Ammon's horn (tissue), 1 donor: ENCODE results near the gene PTPRS.
"Not testable (repeated sequence)": the region's sequence is repeated elsewhere in the genome, so short reads cannot be mapped to it uniquely, and the experiment has no call there.

Source experiments
- DNase-seq: peaks from one replicate; pipeline ENCODE4 v3.0.0-alpha.2; 2016; ENCODE audit warnings: low spot score

PTPRS gene

DNA sequence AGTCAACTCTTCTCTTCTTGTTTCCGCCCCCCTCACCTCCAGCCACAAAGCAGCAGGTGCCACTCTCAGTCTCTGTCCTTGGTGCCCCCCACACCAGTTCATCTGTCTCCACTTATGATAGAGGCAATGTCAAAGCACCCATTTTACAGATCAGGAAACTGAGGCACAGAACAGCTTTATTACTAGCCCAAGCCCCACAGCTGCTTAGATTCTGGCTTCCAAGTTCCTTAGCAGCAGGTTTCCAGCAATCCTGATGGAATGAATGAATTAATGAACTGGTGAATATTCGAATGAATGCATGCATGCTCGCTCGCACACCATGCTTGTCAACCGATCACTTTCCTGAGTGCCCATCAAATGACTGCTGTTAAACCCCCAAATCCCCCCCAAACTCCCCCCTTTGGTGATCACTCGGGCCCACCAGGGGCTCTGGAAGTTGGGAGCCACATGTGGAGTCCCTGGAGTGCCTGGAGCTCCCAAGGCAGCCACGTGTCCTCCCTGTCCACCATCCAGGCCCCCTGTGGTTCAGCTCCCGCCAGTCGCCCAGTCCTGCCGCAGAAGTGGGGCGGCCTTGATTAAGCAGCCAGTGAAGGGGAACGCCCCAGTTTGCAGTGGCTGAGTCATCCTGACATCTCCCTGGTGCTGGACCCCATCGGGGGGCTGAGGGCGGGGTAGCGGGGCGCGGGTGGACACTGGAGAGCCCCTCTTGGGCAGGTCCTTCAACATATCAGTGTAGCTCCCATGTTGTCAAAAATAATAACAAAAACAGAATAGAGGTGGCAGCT is 6.8 kb downstream of the PTPRS start:
- no peak for DNase-seq

GRCh38 chr19:5332501-5332900 is 8.1 kb downstream of the PTPRS start:
- DNase-seq: no peak

DNA sequence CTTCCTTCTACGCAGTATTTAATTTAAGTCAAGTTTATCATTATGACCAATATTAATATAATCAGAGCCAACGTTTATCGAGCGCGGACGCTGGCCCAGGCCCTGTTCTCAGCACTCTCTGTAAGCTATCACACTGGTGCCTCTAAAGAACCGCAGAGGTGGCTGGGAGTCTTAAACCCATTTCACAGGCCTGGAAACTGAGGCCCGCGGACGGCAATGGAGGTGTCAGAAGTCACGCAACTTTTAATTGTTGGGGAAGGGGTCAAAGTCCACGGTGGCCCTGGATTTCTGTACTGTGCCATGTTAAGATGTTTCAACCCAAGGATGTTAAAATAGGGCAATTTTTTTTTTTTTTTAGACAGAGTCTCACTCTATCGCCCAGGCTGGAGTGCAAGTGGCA is 8.8 kb downstream of the PTPRS start:
- no peak for DNase-seq

- DNase-seq: no peak
Observed at GRCh38 chr19:5330307-5330720, 10.3 kb downstream of the PTPRS start.

- DNase-seq: no peak
Observed at GRCh38 chr19:5329141-5329540, 11.5 kb downstream of the PTPRS start.

DNA sequence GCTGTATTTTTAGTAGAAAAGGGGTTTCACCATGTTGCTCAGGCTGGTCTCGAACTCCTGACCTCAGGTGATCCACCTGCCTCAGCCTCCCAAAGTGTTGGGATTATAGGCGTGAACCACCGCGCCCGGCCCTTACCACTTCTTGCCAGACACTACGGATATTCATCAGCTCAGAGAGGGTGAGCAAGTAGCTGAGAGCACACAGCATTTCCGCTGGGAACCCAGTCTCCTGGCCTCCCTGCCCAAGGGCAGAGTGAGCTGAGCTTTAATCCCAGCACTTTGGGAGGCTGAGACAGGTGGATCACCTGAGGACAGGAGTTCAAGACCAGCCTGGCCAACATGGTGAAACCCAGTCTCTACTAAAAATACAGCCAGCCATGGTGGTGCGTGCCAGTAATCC is 12.2 kb downstream of the PTPRS start:
- not testable (repeated sequence) for DNase-seq

DNA sequence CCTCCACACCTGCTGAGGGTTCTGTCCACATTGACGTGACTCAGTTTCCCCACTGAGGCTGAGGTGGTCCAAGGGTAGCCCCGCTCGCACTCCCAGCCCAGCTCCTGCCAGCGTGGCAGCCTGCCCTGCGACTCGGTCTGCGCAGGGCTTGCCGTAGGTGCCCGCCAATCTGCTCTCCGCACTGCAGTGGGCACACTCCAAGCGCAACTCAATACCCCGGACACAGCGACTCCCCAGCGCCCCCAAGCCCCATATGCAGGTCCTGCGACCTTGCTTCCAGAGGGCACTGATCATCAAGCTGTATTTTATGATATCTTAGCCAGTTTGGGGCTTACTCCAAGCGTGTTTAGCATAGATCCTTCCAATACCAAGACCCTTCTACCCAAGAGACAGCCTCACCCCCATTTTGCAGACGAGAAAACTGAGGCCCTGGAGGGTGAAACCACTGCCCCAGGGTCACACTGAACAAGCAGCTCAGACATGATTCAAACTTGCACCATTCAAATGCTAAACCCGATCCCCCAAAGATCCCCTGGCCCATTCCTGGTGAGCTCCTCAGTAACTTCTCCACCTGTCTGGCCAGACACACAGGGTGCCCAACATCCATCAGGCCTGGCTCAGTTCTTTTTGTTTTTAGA is 13.5 kb downstream of the PTPRS start:
- no peak for DNase-seq

GRCh38 chr19:5326545-5326944 is 14.1 kb downstream of the PTPRS start:
- DNase-seq: no peak

DNA sequence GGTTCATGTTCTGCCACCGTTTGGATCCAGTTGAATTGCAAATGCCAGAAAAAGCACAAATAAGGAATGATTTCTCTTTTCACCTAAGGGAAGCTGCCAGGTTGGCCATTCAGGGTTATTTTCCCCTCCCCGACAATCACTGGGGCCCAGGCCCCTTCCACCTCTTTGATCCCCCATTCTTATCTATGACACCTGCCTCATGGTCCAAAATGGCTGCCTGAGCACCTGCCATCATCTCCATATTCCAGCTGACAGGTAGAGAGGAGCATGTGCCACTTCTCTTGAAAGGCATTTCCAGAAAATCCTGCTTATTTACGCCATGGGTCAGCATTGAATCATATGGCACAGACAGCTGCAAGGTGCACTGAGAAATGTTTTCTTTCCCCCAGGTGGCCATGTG is 15.7 kb downstream of the PTPRS start:
- DNase-seq: no peak

DNA sequence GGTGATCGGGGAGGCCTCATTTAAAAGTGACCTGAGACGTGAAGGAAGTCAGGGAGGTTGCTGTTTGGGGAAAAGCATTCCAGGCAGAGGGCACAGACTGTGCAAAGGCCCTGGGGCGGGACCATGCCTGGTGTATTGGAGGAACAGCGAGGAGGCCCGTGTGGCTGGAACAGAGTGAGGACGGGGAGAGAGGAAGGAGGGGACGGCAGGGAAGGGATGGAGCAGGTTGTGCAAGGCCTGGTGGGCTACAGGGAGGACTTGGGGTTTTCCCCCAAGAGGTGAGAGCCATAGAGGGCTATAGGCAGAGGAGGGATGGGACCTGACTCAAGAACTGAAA is 17.2 kb downstream of the PTPRS start:
- no peak for DNase-seq

- no peak for DNase-seq
Observed at GRCh38 chr19:5321851-5322681, 18.5 kb downstream of the PTPRS start.

DNA sequence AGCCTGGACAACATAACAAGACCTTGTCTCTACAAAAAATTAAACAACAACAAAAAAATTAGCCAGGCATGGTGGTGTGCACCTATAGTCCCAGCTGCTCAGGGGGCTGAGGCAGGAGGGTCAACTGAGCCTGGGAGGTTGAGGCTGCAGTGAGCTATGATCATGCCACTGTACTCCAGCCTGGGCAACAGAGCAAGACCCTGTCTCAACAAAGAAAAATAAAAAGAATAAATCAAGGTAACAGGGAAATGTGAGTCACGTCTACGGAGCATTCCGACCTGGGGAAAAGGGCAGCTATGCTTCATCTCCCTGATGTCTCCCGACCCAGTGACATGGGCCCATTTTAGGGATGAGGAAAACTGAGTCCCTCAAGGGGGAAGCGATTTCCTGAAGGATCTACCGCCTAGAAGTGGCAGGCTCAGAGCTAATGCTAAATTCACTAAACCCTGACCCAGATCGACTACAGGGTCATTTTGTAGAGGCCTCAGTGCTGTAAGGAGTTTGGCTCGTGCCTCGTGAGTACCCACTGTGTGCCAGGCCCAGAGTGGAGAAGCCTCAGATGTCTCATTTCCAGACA is 19.5 kb downstream of the PTPRS start:
- no peak for DNase-seq

GRCh38 chr19:5319516-5319915 is 21.1 kb downstream of the PTPRS start:
- no peak for DNase-seq

- DNase-seq: no peak
Observed at GRCh38 chr19:5318306-5318705, 22.3 kb downstream of the PTPRS start.

DNA sequence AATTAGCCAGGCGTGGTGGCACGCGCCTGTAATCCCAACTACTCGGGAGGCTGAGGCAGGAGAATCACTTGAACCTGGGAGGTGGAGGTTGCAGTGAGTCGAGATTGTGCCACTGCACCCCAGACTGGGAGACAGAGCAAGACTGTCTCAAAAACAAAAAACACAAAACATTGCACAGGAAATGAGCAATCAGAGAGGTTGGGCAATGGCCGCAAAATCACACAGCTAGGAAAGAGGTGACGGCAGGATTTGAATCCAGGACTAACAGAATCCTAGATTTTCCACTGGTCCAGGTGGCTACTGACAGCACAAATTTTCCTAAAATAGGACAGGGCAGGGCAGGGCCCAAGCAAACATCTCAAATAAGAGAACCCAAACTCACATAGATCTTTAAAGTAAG is 23.3 kb downstream of the PTPRS start:
- no peak for DNase-seq

DNA sequence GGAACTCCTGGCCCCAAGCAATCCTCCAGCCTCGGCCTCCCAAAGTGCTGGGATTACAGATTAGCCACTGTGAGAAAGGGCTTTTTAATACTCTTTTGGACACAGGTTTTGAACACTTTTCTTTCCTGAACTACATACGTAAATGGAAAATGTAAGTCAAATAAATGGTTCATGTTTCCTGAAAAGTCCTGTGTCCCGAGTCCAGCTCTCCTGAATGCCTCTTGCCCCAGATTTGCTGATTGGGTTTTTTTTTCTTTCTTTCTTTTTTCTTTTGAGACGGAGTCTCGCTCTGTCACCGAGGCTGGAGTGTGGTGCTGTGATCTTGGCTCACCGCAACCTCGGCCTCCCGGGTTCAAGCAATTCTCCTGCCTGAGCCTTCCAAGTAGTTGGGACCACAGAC is 24.5 kb downstream of the PTPRS start:
- DNase-seq: no peak

GRCh38 chr19:5314907-5315298 is 25.7 kb downstream of the PTPRS start:
- no peak for DNase-seq

- no peak for DNase-seq
Observed at GRCh38 chr19:5314012-5314906, 26.4 kb downstream of the PTPRS start.

- DNase-seq: no peak
Observed at GRCh38 chr19:5313307-5313706, 27.3 kb downstream of the PTPRS start.

DNA sequence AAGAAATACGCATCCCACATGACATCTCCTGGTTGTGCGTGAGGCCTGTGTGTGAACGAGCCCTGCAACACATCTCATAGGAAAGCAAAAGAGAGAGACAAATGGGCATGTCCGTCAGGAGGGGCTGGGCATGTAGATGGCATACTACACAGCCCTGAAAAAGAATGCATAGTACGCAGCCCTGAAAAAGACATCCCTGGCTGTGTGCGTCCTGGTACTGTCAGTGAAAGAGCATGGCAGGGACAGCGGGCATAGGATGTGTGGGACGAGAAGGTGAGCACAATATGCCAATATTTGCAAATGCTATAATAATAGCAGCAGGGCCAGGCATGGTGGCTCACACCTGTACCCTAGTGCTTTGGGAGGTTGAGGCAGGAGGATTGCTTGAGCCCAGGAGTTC is 28.6 kb downstream of the PTPRS start:
- no peak for DNase-seq

GRCh38 chr19:5309438-5310204 is 31.0 kb downstream of the PTPRS start:
- no peak for DNase-seq
